Measurements from ENCODE around the gene TK2. TPM values are rescaled to one million over a fixed set of nuclear protein-coding genes. Genes with fewer than 3 reads are reported as not detected.
"Not testable (repeated sequence)": the region's sequence is repeated elsewhere in the genome, so short reads cannot be mapped to it uniquely, and the experiment has no call there.

TK2 gene
- polyA plus RNA-seq, 1 donor: 21.2 TPM

GRCh38 chr16:66473051-66473571 lies 76.8 kb downstream of the TK2 start:
- Histone ChIP-seq H3K9me3 (ENCODE audit: control insufficient read depth, low read depth, low read length) (no peaks in the 10 kb centered on the region), H3K4me3 (ENCODE audit: low read length) (no peak overlapping the region), H3K4me1 (ENCODE audit: control insufficient read depth, insufficient read depth, low read length) (no peaks in the 10 kb centered on the region), H3K27me3 (ENCODE audit: control insufficient read depth, insufficient read depth, low read length) (peaks cover 14% of the 10 kb centered on the region), H3K36me3 (ENCODE audit: control insufficient read depth, insufficient read depth, low read length) (no peaks in the 10 kb centered on the region), H3K27ac (ENCODE audit: low read length) (no peak overlapping the region)
- no CpG with 5 or more reads among the region's 15 CpGs for WGBS (ENCODE audit: insufficient coverage, low lambda C conversion rate)
- no peak for DNase-seq

DNA sequence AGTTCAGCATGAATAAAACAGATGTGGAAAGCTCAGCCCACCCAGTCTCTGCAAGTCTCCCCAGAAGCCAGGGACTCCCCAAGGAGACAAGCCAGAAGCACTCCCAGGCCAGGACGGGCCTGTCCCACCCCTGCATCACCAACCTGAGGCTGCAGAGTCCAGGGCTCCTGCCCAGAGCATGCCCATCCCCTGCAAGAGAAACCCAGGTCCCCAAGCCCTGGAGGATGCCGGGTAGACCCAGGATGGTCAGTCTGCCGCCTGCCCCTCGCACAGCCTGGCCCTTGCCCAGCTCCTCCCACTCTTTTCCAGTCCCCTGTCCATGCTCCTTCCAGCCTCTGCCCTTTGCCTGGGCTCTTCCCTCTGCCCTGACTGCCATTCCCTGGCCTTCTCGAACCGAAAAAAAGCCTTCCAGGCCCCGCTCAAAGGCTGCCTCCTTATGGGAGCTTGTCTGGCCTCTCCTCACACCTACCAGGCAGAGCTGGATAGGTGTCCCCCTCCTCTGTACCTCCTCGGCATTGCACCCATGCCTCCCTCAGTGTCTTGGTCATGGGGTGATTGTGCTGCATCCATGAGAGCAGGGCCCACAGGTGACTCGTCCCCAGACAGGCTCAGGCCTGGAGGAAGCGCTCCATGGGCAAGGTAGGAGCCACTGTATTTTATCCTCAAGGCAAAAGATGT lies 78.1 kb downstream of the TK2 start:
- Histone ChIP-seq H3K9me3 (ENCODE audit: control insufficient read depth, low read depth, low read length) (no peaks in the 10 kb centered on the region), H3K27me3 (ENCODE audit: control insufficient read depth, insufficient read depth, low read length) (peaks cover 6% of the 10 kb centered on the region), H3K4me1 (ENCODE audit: control insufficient read depth, insufficient read depth, low read length) (no peaks in the 10 kb centered on the region), H3K4me3 (ENCODE audit: low read length) (no peak overlapping the region), H3K27ac (ENCODE audit: low read length) (no peak overlapping the region), H3K36me3 (ENCODE audit: control insufficient read depth, insufficient read depth, low read length) (no peaks in the 10 kb centered on the region)
- no peak for DNase-seq
- WGBS (ENCODE audit: insufficient coverage, low lambda C conversion rate): no CpG with 5 or more reads among the region's 10 CpGs

- WGBS (ENCODE audit: insufficient coverage, low lambda C conversion rate): no CpG with 5 or more reads among the region's 10 CpGs
Measured at GRCh38 chr16:66471264-66471663, 78.7 kb downstream of the TK2 start.

DNA sequence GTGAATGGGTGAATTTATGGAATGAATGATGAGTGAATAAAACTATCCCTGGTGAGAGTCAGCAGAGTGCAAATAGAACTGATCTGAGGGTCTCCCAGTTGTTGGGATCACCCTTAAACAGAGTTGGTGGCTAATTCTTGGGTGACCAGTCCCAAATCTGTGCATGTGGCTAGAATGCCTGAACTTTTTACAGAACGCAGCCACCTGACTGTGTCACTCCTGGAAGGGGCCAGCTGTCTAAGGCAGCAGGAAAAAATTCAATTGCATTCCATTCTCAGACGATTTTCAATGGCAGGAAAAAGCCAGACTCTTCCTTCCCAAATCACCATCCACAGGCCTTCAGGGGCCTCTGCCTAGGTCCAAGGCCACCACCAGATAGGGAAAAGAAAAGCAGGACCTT lies 79.4 kb downstream of the TK2 start:
- H3K27me3 ChIP-seq (ENCODE audit: control insufficient read depth, insufficient read depth, low read length): peaks cover 6% of the 10 kb centered on the region
- no peak overlapping the region for H3K27ac ChIP-seq (ENCODE audit: low read length)
- no peaks in the 10 kb centered on the region for H3K9me3 ChIP-seq (ENCODE audit: control insufficient read depth, low read depth, low read length)
- no peaks in the 10 kb centered on the region for H3K4me1 ChIP-seq (ENCODE audit: control insufficient read depth, insufficient read depth, low read length)
- H3K36me3 ChIP-seq (ENCODE audit: control insufficient read depth, insufficient read depth, low read length): no peaks in the 10 kb centered on the region
- no peak overlapping the region for H3K4me3 ChIP-seq (ENCODE audit: low read length)
- WGBS (ENCODE audit: insufficient coverage, low lambda C conversion rate): no CpG with 5 or more reads among the region's 2 CpGs
- no peak for DNase-seq

More at GRCh38 chr16:66471264-66471663, 78.7 kb downstream of the TK2 start:
- no peaks in the 10 kb centered on the region for H3K36me3 ChIP-seq (ENCODE audit: control insufficient read depth, insufficient read depth, low read length)
- H3K27ac ChIP-seq (ENCODE audit: low read length): no peak overlapping the region
- DNase-seq: no peak
- no peaks in the 10 kb centered on the region for H3K4me1 ChIP-seq (ENCODE audit: control insufficient read depth, insufficient read depth, low read length)
- no peaks in the 10 kb centered on the region for H3K9me3 ChIP-seq (ENCODE audit: control insufficient read depth, low read depth, low read length)
- H3K4me3 ChIP-seq (ENCODE audit: low read length): no peak overlapping the region
- peaks cover 6% of the 10 kb centered on the region for H3K27me3 ChIP-seq (ENCODE audit: control insufficient read depth, insufficient read depth, low read length)

GRCh38 chr16:66469947-66470546 lies 79.9 kb downstream of the TK2 start:
- H3K4me3 ChIP-seq (ENCODE audit: low read length): no peak overlapping the region
- 100% methylated on average over 1 of the region's 6 CpGs for WGBS (ENCODE audit: insufficient coverage, low lambda C conversion rate)
- H3K4me1 ChIP-seq (ENCODE audit: control insufficient read depth, insufficient read depth, low read length): no peaks in the 10 kb centered on the region
- peaks cover under 1% of the 10 kb centered on the region for H3K27me3 ChIP-seq (ENCODE audit: control insufficient read depth, insufficient read depth, low read length)
- no peak for DNase-seq
- no peaks in the 10 kb centered on the region for H3K36me3 ChIP-seq (ENCODE audit: control insufficient read depth, insufficient read depth, low read length)
- H3K9me3 ChIP-seq (ENCODE audit: control insufficient read depth, low read depth, low read length): no peaks in the 10 kb centered on the region
- no peak overlapping the region for H3K27ac ChIP-seq (ENCODE audit: low read length)

- WGBS (ENCODE audit: insufficient coverage, low lambda C conversion rate): no CpG with 5 or more reads among the region's 26 CpGs
- no peak for DNase-seq
- Histone ChIP-seq H3K9me3 (ENCODE audit: control insufficient read depth, low read depth, low read length) (no peaks in the 10 kb centered on the region), H3K27me3 (ENCODE audit: control insufficient read depth, insufficient read depth, low read length) (no peaks in the 10 kb centered on the region), H3K36me3 (ENCODE audit: control insufficient read depth, insufficient read depth, low read length) (no peaks in the 10 kb centered on the region), H3K4me3 (ENCODE audit: low read length) (no peak overlapping the region), H3K4me1 (ENCODE audit: control insufficient read depth, insufficient read depth, low read length) (no peaks in the 10 kb centered on the region), H3K27ac (ENCODE audit: low read length) (no peak overlapping the region)
Measured at GRCh38 chr16:66469291-66469946, 80.5 kb downstream of the TK2 start.

GRCh38 chr16:66468321-66468965 lies 81.5 kb downstream of the TK2 start:
- H3K4me3 ChIP-seq (ENCODE audit: low read length): no peak overlapping the region
- no peaks in the 10 kb centered on the region for H3K9me3 ChIP-seq (ENCODE audit: control insufficient read depth, low read depth, low read length)
- DNase-seq: no peak
- no peaks in the 10 kb centered on the region for H3K4me1 ChIP-seq (ENCODE audit: control insufficient read depth, insufficient read depth, low read length)
- no peaks in the 10 kb centered on the region for H3K27me3 ChIP-seq (ENCODE audit: control insufficient read depth, insufficient read depth, low read length)
- H3K36me3 ChIP-seq (ENCODE audit: control insufficient read depth, insufficient read depth, low read length): no peaks in the 10 kb centered on the region
- 60% methylated on average over 1 of the region's 11 CpGs for WGBS (ENCODE audit: insufficient coverage, low lambda C conversion rate)
- H3K27ac ChIP-seq (ENCODE audit: low read length): no peak overlapping the region

- H3K27ac ChIP-seq (ENCODE audit: low read length): no peak overlapping the region
- no peaks in the 10 kb centered on the region for H3K27me3 ChIP-seq (ENCODE audit: control insufficient read depth, insufficient read depth, low read length)
- H3K36me3 ChIP-seq (ENCODE audit: control insufficient read depth, insufficient read depth, low read length): no peaks in the 10 kb centered on the region
- H3K9me3 ChIP-seq (ENCODE audit: control insufficient read depth, low read depth, low read length): no peaks in the 10 kb centered on the region
- H3K4me3 ChIP-seq (ENCODE audit: low read length): no peak overlapping the region
- H3K4me1 ChIP-seq (ENCODE audit: control insufficient read depth, insufficient read depth, low read length): no peaks in the 10 kb centered on the region
- no CpG with 5 or more reads among the region's 5 CpGs for WGBS (ENCODE audit: insufficient coverage, low lambda C conversion rate)
- no peak for DNase-seq
Measured at GRCh38 chr16:66467611-66468010, 82.3 kb downstream of the TK2 start.

DNA sequence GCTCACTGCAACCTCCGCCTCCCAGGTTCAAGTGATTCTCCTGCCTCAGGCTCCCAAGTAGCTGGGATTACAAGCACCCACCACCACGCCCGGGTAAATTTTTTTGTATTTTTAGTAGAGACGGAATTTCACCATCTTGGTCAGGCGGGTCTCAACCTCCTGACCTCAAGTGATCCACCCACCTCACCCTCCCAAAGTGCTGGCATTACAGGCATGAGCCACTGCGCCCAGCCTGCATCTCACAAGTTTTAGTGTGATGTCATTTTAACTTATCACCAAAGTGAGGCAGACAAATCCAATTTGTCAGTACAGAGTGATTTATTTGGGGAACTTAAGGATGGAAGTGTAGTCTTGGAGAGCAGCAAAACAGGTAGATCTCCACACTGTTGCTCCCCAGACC lies 83.3 kb downstream of the TK2 start:
- H3K36me3 ChIP-seq (ENCODE audit: control insufficient read depth, insufficient read depth, low read length); H3K9me3 ChIP-seq (ENCODE audit: control insufficient read depth, low read depth, low read length); H3K27me3 ChIP-seq (ENCODE audit: control insufficient read depth, insufficient read depth, low read length); H3K4me1 ChIP-seq (ENCODE audit: control insufficient read depth, insufficient read depth, low read length); H3K4me3 ChIP-seq (ENCODE audit: low read length); H3K27ac ChIP-seq (ENCODE audit: low read length); DNase-seq: not testable (repeated sequence)
- no CpG with 5 or more reads among the region's 6 CpGs for WGBS (ENCODE audit: insufficient coverage, low lambda C conversion rate)

DNA sequence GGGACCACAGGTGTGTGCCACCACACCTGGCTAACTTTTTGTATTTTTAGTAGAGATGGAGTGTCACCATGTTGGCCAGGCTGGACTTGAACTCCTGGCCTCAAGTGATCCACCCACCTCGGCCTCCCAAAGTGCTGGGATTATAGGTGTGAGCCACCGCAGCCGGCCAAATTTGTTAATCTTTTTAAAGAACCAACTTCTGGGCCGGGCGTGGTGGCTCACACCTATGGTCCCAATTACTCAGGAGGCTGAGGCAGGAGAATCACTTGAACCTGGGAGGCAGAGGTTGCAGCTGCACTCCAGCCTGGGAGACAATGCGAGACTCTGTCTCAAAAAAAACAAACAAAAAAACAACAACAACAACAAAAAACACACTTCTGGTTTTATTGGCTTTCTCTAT lies 84.0 kb downstream of the TK2 start:
- H3K36me3 ChIP-seq (ENCODE audit: control insufficient read depth, insufficient read depth, low read length); DNase-seq; H3K4me1 ChIP-seq (ENCODE audit: control insufficient read depth, insufficient read depth, low read length); H3K27me3 ChIP-seq (ENCODE audit: control insufficient read depth, insufficient read depth, low read length); H3K27ac ChIP-seq (ENCODE audit: low read length); H3K4me3 ChIP-seq (ENCODE audit: low read length); H3K9me3 ChIP-seq (ENCODE audit: control insufficient read depth, low read depth, low read length): not testable (repeated sequence)
- WGBS (ENCODE audit: insufficient coverage, low lambda C conversion rate): 80% methylated on average over 1 of the region's 6 CpGs
